Prostate gland (tissue), 2 donors: ENCODE measurements around the gene SLC9A7. TPM values are rescaled to one million over a fixed set of nuclear protein-coding genes. Genes with fewer than 3 reads are reported as not detected.

ENCODE experiments used
- DNase-seq: peaks from one replicate; pipeline ENCODE4 v3.0.0-alpha.2; 2019; ENCODE audit warnings: low spot score
- H3K27ac ChIP-seq, 2 donors: fragments of 200-600 bp; sonication (generic); 2 replicates each; pipeline ENCODE4 v1.5.1; 2017 to 2019
- H3K27me3 ChIP-seq: fragments of 200-600 bp; sonication (generic); replicated peaks from 2 replicates; pipeline ENCODE4 v1.5.1; 2019; ENCODE audit not compliant: insufficient read depth
- H3K36me3 ChIP-seq, 2 donors: fragments of 200-600 bp; sonication (generic); 1 replicate in 1 of 2; 2 replicates in 1 of 2; pipeline versions ENCODE4 v1.5.1 to v1.8.1; 2017 to 2019
- H3K4me1 ChIP-seq: fragments of 200-600 bp; sonication (generic); replicated peaks from 2 replicates; pipeline ENCODE4 v1.5.1; 2019
- H3K4me3 ChIP-seq, 2 donors: fragments of 200-600 bp; sonication (generic); 2 replicates each; pipeline ENCODE4 v1.5.1; 2017 to 2019
- H3K9me3 ChIP-seq: fragments of 200-600 bp; sonication (generic); 2 replicates; pipeline ENCODE4 v1.5.1; 2017
- CTCF ChIP-seq, 4 experiments: fragments of 200-600 bp in 2 of 4; fragments of 450-650 bp in 2 of 4; sonication (generic) in 2 of 4; IDR thresholded peaks; 1 replicate in 3 of 4; 2 replicates in 1 of 4; pipeline ENCODE4 v1.5.1; 2016 to 2019; ENCODE audit warnings: antibody characterized with exemption in 4 of 4, mild to moderate bottlenecking in 2 of 4, moderate library complexity in 2 of 4
- POLR2A ChIP-seq: fragments of 450-650 bp; IDR thresholded peaks from one replicate; pipeline ENCODE4 v1.6.1; 2016; ENCODE audit warnings: antibody characterized with exemption, mild to moderate bottlenecking
- POLR2AphosphoS5 ChIP-seq: sonication (generic); formaldehyde crosslinking; IDR thresholded peaks from one replicate; pipeline ENCODE4 v1.6.1; 2017; ENCODE audit warnings: antibody characterized with exemption
- WGBS: methylation state at CpG from one replicate; pipeline ENCODE4 v1.1.5; 2018; 5-methylcytosine and 5-hydroxymethylcytosine counted together
- intact Hi-C: fragments of 100-400 bp; cut with DNase I; formaldehyde crosslinking; loops from one replicate; pipeline ENCODE4 v1.14.2; 2022
- total RNA-seq, 2 donors: library from RNA; depleted of rRNA; stranded (reverse); fragments of >200 nt; gene quantifications; one replicate each; pipeline ENCODE4 v1.1.0, GENCODE V29; 2016

The SLC9A7 gene
- total RNA-seq, 2 donors from 2014 or later = 16.5 to 36.5 TPM

- no peak overlapping the region for H3K4me3 ChIP-seq
- H3K27ac ChIP-seq = no peak overlapping the region
- no peaks in the 10 kb centered on the region for H3K27me3 ChIP-seq
- H3K36me3 ChIP-seq = no peaks in the 10 kb centered on the region
- no peak for DNase-seq
- intact Hi-C loops = no loop called here
- TF ChIP-seq POLR2A (no peak), CTCF (IDR thresholded peaks at IDR 0.05) (no peak), POLR2AphosphoS5 (no peak)
- 93% methylated on average over 6 of the region's 6 CpGs for WGBS
- H3K4me1 ChIP-seq = no peaks in the 10 kb centered on the region
- no peaks in the 10 kb centered on the region for H3K9me3 ChIP-seq
These were observed 178.3 kb downstream of the SLC9A7 start for GRCh38 chrX:46580613-46581012.

GRCh38 chrX:46579250-46579649 lies 179.7 kb downstream of the SLC9A7 start:
- no peak for DNase-seq
- intact Hi-C loops = no loop called here
- no peaks in the 10 kb centered on the region for H3K36me3 ChIP-seq
- no peak overlapping the region for H3K4me3 ChIP-seq
- no peak for TF ChIP-seq POLR2A
- no peak for TF ChIP-seq POLR2AphosphoS5
- H3K9me3 ChIP-seq = no peaks in the 10 kb centered on the region
- no peaks in the 10 kb centered on the region for H3K4me1 ChIP-seq
- H3K27me3 ChIP-seq = no peaks in the 10 kb centered on the region
- H3K27ac ChIP-seq = no peak overlapping the region
- WGBS = 96% methylated on average over 1 of the region's 1 CpG

GRCh38 chrX:46577221-46578005 lies 181.5 kb downstream of the SLC9A7 start:
- no peak for DNase-seq
- no peaks in the 10 kb centered on the region for H3K9me3 ChIP-seq
- 70% methylated on average over 7 of the region's 7 CpGs for WGBS
- no peak for TF ChIP-seq CTCF (IDR thresholded peaks at IDR 0.05)
- no peak for TF ChIP-seq POLR2AphosphoS5
- no peak for TF ChIP-seq POLR2A
- no peaks in the 10 kb centered on the region for H3K27me3 ChIP-seq
- intact Hi-C loops = no loop called here
- no peaks in the 10 kb centered on the region for H3K4me1 ChIP-seq
- no peak overlapping the region for H3K4me3 ChIP-seq
- no peaks in the 10 kb centered on the region for H3K36me3 ChIP-seq
- H3K27ac ChIP-seq = no peak overlapping the region

- 43% methylated on average over 3 of the region's 3 CpGs for WGBS
- intact Hi-C loops = no loop called here
- DNase-seq = no peak
- Histone ChIP-seq H3K27me3 (no peaks in the 10 kb centered on the region), H3K4me3 (no peak overlapping the region), H3K36me3 (no peaks in the 10 kb centered on the region), H3K4me1 (no peaks in the 10 kb centered on the region), H3K27ac (no peak overlapping the region), H3K9me3 (no peaks in the 10 kb centered on the region)
- TF ChIP-seq POLR2AphosphoS5 (no peak), POLR2A (no peak), CTCF (IDR thresholded peaks at IDR 0.05) (no peak)
These were observed 182.5 kb downstream of the SLC9A7 start for GRCh38 chrX:46576458-46576857.

- DNase-seq = no peak
- no peak overlapping the region for H3K4me3 ChIP-seq
These were observed 182.9 kb downstream of the SLC9A7 start for GRCh38 chrX:46575991-46576392.

More at GRCh38 chrX:46575991-46576392, 182.9 kb downstream of the SLC9A7 start:
- TF ChIP-seq POLR2AphosphoS5 = no peak
- no peak for TF ChIP-seq CTCF (IDR thresholded peaks at IDR 0.05)
- TF ChIP-seq POLR2A = no peak
- Histone ChIP-seq H3K27ac (no peak overlapping the region), H3K36me3 (no peaks in the 10 kb centered on the region), H3K4me1 (no peaks in the 10 kb centered on the region), H3K27me3 (no peaks in the 10 kb centered on the region), H3K9me3 (no peaks in the 10 kb centered on the region)
- 44% methylated on average over 6 of the region's 6 CpGs for WGBS
- intact Hi-C loops = no loop called here
